Keratinocyte (primary cell): ENCODE results near the gene AGAP1. TPM values are rescaled to one million over a fixed set of nuclear protein-coding genes. Genes with fewer than 3 reads are reported as not detected.

ENCODE experiments used
- DNase-seq: peaks from one replicate; pipeline ENCODE4 v3.0.0-alpha.2; 2011; ENCODE audit warnings: low read depth, missing footprints, low spot score
- FAIRE-seq: peaks from 2 replicates; lab custom pipeline; 2011; peaks lifted over from hg19 to GRCh38; lab: Jason Lieb, UNC
- H2AFZ ChIP-seq: 2 replicates; pipeline ENCODE4 v1.6.0; 2012; ENCODE audit warnings: low read length, control low read depth, inconsistent platforms; ENCODE audit not compliant: control insufficient read depth
- H3K27ac ChIP-seq: 2 replicates; pipeline ENCODE4 v1.5.1; 2011; ENCODE audit warnings: low read length; ENCODE audit not compliant: control insufficient read depth, insufficient read depth
- H3K27me3 ChIP-seq: 3 replicates; pipeline ENCODE4 v1.6.0; 2011; ENCODE audit warnings: low read length; ENCODE audit not compliant: control insufficient read depth, insufficient read depth; ENCODE audit errors: extremely low read depth
- H3K36me3 ChIP-seq, 2 experiments: 2 replicates in 1 of 2; 3 replicates in 1 of 2; pipeline ENCODE4 v1.5.1; 2011; ENCODE audit warnings: low read length in 2 of 2, mild to moderate bottlenecking in 1 of 2; ENCODE audit not compliant: control insufficient read depth in 2 of 2, insufficient read depth in 2 of 2; ENCODE audit errors: extremely low read depth in 1 of 2
- H3K4me1 ChIP-seq: 3 replicates; pipeline ENCODE4 v1.5.1; 2011; ENCODE audit warnings: low read length; ENCODE audit not compliant: control insufficient read depth, insufficient read depth; ENCODE audit errors: extremely low read depth
- H3K4me2 ChIP-seq: 3 replicates; pipeline ENCODE4 v1.6.0; 2011; ENCODE audit warnings: low read depth, low read length; ENCODE audit not compliant: control insufficient read depth, insufficient read depth; ENCODE audit errors: extremely low read depth
- H3K4me3 ChIP-seq, 3 experiments: fragments of 200-600 bp in 1 of 3; sonication (generic) in 1 of 3; 2 replicates in 2 of 3; 3 replicates in 1 of 3; pipeline ENCODE4 v1.5.1; 2011 to 2016; ENCODE audit warnings: low read length in 3 of 3, mild to moderate bottlenecking in 3 of 3, control low read depth in 2 of 3, inconsistent platforms in 1 of 3, low read depth in 1 of 3, mixed read lengths in 1 of 3, mixed run types in 1 of 3, moderate library complexity in 1 of 3; ENCODE audit not compliant: control insufficient read depth in 2 of 3, insufficient read depth in 2 of 3; ENCODE audit errors: extremely low read depth in 1 of 3
- H3K79me2 ChIP-seq: 2 replicates; pipeline ENCODE4 v1.6.0; 2012; ENCODE audit warnings: low read length; ENCODE audit not compliant: control insufficient read depth, insufficient read depth
- H3K9ac ChIP-seq: 3 replicates; pipeline ENCODE4 v1.6.0; 2011; ENCODE audit warnings: low read length; ENCODE audit not compliant: control insufficient read depth, insufficient read depth; ENCODE audit errors: extremely low read depth
- H3K9me1 ChIP-seq: 3 replicates; pipeline ENCODE4 v1.6.0; 2011; ENCODE audit warnings: low read length; ENCODE audit not compliant: control insufficient read depth, insufficient read depth; ENCODE audit errors: extremely low read depth
- H3K9me3 ChIP-seq: 2 replicates; pipeline ENCODE4 v1.5.1; 2012; ENCODE audit warnings: low read depth, low read length; ENCODE audit not compliant: control insufficient read depth
- H4K20me1 ChIP-seq: 3 replicates; pipeline ENCODE4 v1.6.0; 2011; ENCODE audit warnings: low read length; ENCODE audit not compliant: control insufficient read depth, insufficient read depth; ENCODE audit errors: extremely low read depth
- CTCF ChIP-seq, 3 experiments: IDR thresholded peaks in 1 of 3; conservative IDR thresholded peaks in 1 of 3; optimal IDR thresholded peaks in 1 of 3; 2 replicates in 2 of 3; 3 replicates in 1 of 3; pipeline versions ENCODE3 to v1.5.1; 2011; ENCODE audit warnings: low read length in 3 of 3, mild to moderate bottlenecking in 3 of 3, moderate library complexity in 2 of 3, control low read depth in 1 of 3, inconsistent platforms in 1 of 3; ENCODE audit not compliant: insufficient read depth in 2 of 3; ENCODE audit errors: extremely low read depth in 1 of 3
- EZH2 ChIP-seq: IDR thresholded peaks from one replicate; pipeline ENCODE4 v1.6.1; 2012; ENCODE audit warnings: inconsistent platforms, mild to moderate bottlenecking, low read length, moderate library complexity
- dilution Hi-C: fragments of 300-500 bp; cut with MboI; formaldehyde crosslinking; loops from one replicate; pipeline ENCODE4 v1.7.0; 2020; ENCODE audit warnings: low sequenced_read_pairs; ENCODE audit not compliant: extremely low pct_ligation_motif_present
- polyA plus RNA-seq, 5 experiments: library from polyadenylated mRNA; depleted of rRNA in 3 of 5; stranded (reverse) in 3 of 5; stranded (forward) in 1 of 5; unstranded in 1 of 5; fragments of >200 nt; gene quantifications; 1 replicate in 1 of 5; 2 replicates in 3 of 5; 3 replicates in 1 of 5; pipeline versions ENCODE4 v1.2.1 to v1.2.3, GENCODE V29; 2011 to 2012; ENCODE audit warnings: missing spikeins in 2 of 5, low read depth in 1 of 5, low replicate concordance in 1 of 5

AGAP1 gene
- polyA plus RNA-seq, 1 donor (not counting 4 experiments of a cell fraction or from before 2014, with no cell fraction given), result 12.6 TPM

- H3K79me2 ChIP-seq, result no peaks in the 10 kb centered on the region
- no peaks in the 10 kb centered on the region for H3K4me1 ChIP-seq
- H4K20me1 ChIP-seq, result no peaks in the 10 kb centered on the region
- TF ChIP-seq CTCF (optimal IDR thresholded peaks at IDR 0.05 in 1 of 3, IDR thresholded peaks at IDR 0.05 in 1 of 3, conservative IDR thresholded peaks at IDR 0.05 in 1 of 3; ENCODE audit: extremely low read depth in 1 of 3, insufficient read depth in 2 of 3, low read length in 3 of 3) (no peak), EZH2 (no peak)
- dilution Hi-C loops, result no loop called here
- H3K27ac ChIP-seq, result no peak overlapping the region
- no peak for DNase-seq
- FAIRE-seq, result no peak
- no peaks in the 10 kb centered on the region for H3K9me3 ChIP-seq
- H3K4me3 ChIP-seq, result no peak overlapping the region
- H3K9ac ChIP-seq, result no peak overlapping the region
- H3K27me3 ChIP-seq, result no peaks in the 10 kb centered on the region
- H3K36me3 ChIP-seq, result peaks cover 0 to 3% of the 10 kb centered on the region in 2 experiments
- H2AFZ ChIP-seq, result no peak overlapping the region
- no peaks in the 10 kb centered on the region for H3K9me1 ChIP-seq
- H3K4me2 ChIP-seq, result no peak overlapping the region
Measured at GRCh38 chr2:236119003-236119402, 625.2 kb downstream of the AGAP1 start.

- Histone ChIP-seq H3K36me3 (peaks cover 0 to 3% of the 10 kb centered on the region in 2 experiments), H3K79me2 (no peaks in the 10 kb centered on the region), H3K4me1 (no peaks in the 10 kb centered on the region), H3K4me2 (no peak overlapping the region), H2AFZ (no peak overlapping the region), H3K27me3 (no peaks in the 10 kb centered on the region), H3K9me3 (no peaks in the 10 kb centered on the region), H3K9me1 (no peaks in the 10 kb centered on the region), H4K20me1 (no peaks in the 10 kb centered on the region), H3K4me3 (no peak overlapping the region), H3K9ac (no peak overlapping the region), H3K27ac (no peak overlapping the region)
- TF ChIP-seq CTCF (optimal IDR thresholded peaks at IDR 0.05 in 1 of 3, IDR thresholded peaks at IDR 0.05 in 1 of 3, conservative IDR thresholded peaks at IDR 0.05 in 1 of 3; ENCODE audit: extremely low read depth in 1 of 3, insufficient read depth in 2 of 3, low read length in 3 of 3) (no peak), EZH2 (no peak)
- FAIRE-seq, result no peak
- no peak for DNase-seq
- dilution Hi-C loops, result no loop called here
Measured at GRCh38 chr2:236119476-236119875, 625.6 kb downstream of the AGAP1 start.
